GM19035 (cell line): ENCODE results near the gene HERC5.
"Not testable (repeated sequence)": the region's sequence is repeated elsewhere in the genome, so short reads cannot be mapped to it uniquely, and the experiment has no call there.

Source experiments
- ATAC-seq: cut with Tn5 transposase; IDR thresholded peaks from one replicate; pipeline ENCODE4 v1.9.1; 2021; ENCODE audit not compliant: unreplicated experiment

The HERC5 gene

GRCh38 chr4:88447371-88448095 is 9.4 kb upstream of the HERC5 start:
- no peak for ATAC-seq

- not testable (repeated sequence) for ATAC-seq
Observed at GRCh38 chr4:88448211-88448765, 8.6 kb upstream of the HERC5 start.

GRCh38 chr4:88448889-88449288 is 8.0 kb upstream of the HERC5 start:
- ATAC-seq = no peak

GRCh38 chr4:88449290-88449689 is 7.6 kb upstream of the HERC5 start:
- no peak for ATAC-seq

- ATAC-seq = no peak
Observed at GRCh38 chr4:88451205-88451604, 5.7 kb upstream of the HERC5 start.

DNA sequence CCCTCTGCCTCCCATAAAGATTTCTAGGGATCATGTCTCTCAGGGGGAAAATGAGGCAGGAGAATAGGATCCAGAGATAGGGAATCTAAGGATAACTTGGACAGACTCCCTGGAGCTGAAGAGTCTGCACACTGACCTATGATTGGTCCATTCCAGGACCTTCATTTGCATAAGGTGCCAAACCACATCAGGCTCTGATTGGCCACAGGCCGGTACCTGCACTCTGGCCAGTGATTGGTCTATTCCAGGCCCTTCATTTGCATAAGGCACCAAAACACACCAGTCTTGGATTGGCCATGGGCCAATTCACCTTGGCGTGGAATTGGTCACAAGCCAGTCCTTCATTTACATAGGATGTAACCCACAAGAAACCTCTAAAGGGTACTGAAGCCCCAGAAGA is 4.0 kb upstream of the HERC5 start:
- no peak for ATAC-seq

DNA sequence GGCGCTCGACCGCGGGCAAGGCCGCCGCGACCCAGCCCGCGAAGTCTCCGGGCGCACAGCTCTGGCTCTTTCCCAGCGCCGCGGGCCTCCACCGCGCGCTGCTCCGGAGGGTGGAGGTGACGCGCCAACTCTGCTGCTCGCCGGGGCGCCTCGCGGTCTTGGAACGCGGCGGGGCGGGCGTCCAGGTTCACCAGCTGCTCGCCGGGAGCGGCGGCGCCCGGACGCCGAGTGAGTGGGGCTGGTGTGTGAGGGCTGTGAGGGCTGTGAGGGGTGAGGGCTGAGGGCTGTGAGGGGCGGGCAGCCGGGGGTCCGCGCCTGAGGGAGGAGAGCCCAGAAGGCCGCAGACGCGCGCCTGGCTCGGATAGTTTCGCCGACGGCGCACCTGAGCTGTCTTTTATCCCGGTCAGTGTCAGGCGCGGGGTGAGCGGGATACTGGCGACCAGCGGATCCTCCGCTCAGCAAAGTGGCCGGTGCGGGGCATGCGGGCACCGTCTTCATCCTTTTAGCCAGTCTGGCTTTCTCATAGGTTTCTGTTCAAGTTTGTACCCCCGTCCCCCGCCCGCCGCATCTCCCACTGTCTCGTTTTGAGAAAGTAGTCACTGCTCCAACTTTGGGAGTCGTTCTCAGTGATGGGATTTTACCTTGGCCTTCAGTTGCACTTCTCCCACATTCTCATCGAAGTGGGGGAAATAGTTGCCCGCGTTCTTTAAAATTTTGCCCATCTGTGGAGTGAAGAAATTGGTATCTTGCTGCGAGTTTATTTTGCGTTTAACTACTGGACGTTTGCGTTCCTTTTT is 586 bp downstream of the HERC5 start:
- ATAC-seq = peak; percentile 44

DNA sequence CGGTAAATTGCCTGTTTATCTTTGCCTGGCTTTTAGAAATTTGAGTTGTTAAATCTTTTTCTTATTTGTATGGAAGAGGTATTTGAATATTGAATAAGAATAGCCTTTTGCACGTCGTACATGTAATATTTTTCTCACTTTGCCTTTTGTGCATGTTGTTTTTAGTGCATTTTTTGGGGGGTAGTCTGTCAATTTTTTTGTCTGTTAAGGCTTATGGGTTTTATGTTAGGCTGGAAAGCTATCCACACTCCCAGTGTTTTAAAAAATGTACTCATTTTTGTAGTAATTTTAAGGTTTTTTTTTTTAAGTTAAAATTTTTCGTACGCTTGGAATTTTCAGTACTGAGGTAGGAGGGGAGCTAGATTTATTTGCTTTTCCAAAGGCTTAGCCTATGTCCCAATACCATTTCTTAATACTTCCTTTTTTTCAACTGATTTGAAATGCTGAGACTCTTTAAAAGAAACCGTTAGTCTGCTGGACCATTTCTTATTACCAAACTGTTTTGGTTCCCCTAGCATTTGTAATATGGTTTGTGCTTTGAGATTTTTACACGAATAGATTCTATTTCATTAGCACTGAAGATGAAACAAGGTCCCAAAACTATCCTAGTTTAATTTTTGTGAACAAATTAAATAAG is 1.3 kb downstream of the HERC5 start:
- no peak for ATAC-seq

GRCh38 chr4:88465653-88466192 is 8.8 kb downstream of the HERC5 start:
- no peak for ATAC-seq

- ATAC-seq = no peak
Observed at GRCh38 chr4:88467392-88467791, 10.5 kb downstream of the HERC5 start.

- no peak for ATAC-seq
Observed at GRCh38 chr4:88477229-88477860, 20.4 kb downstream of the HERC5 start.

GRCh38 chr4:88478247-88478646 is 21.3 kb downstream of the HERC5 start:
- no peak for ATAC-seq

GRCh38 chr4:88481537-88481936 is 24.6 kb downstream of the HERC5 start:
- no peak for ATAC-seq

DNA sequence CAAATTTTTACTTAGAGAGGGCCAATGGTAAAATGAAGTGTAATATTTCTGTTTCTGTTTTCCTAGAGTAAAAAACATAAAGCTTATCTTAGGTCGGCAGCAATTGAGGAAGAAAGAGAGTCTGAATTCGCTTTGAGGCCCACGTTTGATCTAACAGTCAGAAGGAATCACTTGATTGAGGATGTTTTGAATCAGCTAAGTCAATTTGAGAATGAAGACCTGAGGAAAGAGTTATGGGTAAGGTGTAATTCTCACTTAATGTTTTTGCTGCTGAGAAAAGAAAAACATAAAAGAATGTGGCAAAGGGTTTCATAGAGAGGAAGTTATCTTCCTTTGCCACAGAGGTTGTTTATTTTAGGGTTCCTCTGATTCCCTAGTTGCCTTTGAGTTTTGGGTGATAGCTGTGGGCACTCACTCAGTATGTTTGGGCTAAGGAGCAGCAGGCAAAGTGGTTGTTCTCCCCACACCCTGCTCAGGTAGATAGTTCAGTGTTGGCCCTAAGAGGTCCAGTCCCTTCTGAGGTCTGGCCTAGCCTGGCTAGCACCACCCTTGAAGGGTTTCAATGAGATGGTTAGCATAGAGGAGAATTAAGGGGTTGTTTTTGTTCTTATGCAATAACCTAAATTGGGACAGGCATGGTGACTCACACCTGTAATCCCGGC is 32.3 kb downstream of the HERC5 start:
- no peak for ATAC-seq

- ATAC-seq = no peak
Observed at GRCh38 chr4:88497859-88498409, 41.0 kb downstream of the HERC5 start.

- ATAC-seq = no peak
Observed at GRCh38 chr4:88503344-88503743, 46.4 kb downstream of the HERC5 start.

DNA sequence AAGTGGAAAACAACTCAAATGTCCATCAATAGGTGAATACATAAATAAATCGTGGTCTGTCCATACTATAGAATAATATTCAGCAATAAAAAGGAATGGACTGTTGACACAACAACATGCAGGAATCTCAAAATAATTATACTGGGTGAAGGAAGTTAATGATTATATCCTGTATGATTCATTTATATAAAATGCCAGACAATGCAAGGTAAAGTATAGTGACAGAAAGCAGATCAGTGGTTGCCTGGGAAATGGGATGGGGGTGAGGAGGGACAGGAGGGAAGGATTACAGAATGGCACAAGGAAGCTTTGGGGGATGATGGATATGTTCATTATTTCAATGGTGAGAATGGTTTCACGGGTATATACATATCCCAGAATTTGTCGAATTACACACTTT is 54.3 kb downstream of the HERC5 start:
- no peak for ATAC-seq

GRCh38 chr4:88514557-88515511 is 57.9 kb downstream of the HERC5 start:
- no peak for ATAC-seq

DNA sequence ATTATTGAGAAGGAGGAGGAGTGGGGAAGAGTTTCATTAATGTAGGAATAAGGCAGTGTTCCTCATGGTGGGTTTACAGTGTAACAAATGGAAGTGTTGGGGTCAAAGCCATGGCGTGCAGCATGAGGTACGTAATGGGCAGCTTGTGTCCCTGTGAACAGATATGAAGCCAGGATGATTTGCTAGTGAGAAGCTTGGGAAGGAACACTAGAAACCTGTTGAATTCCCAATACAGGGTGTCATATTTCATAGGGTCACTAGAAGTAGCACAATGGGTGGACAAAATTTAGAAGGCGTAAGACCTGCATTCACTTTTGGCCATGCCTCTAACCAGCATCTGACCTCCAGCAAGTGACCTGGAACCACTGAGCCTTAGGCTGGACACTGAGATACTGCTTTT is 59.8 kb downstream of the HERC5 start:
- no peak for ATAC-seq
